ENCODE measurements around the gene KPNB1. TPM values are rescaled to one million over a fixed set of nuclear protein-coding genes. Genes with fewer than 3 reads are reported as not detected.
A peak's percentile ranks its signal among the peaks of the same experiment; 100 is the strongest.

KPNB1 gene
- total RNA-seq, 1 donor from 2014 or later, result 142 TPM

- no peak for DNase-seq
Observed at GRCh38 chr17:47636273-47637030, 13.3 kb upstream of the KPNB1 start.

- no peak for DNase-seq
Observed at GRCh38 chr17:47638903-47639302, 10.8 kb upstream of the KPNB1 start.

- no peak for DNase-seq
Observed at GRCh38 chr17:47640076-47640475, 9.6 kb upstream of the KPNB1 start.

- DNase-seq, result no peak
Observed at GRCh38 chr17:47641202-47641601, 8.5 kb upstream of the KPNB1 start.

GRCh38 chr17:47643116-47643515 lies 6.6 kb upstream of the KPNB1 start:
- DNase-seq, result no peak

GRCh38 chr17:47644324-47644723 lies 5.4 kb upstream of the KPNB1 start:
- no peak for DNase-seq

- no peak for DNase-seq
Observed at GRCh38 chr17:47649972-47650524, 329 bp downstream of the KPNB1 start.

- peak; percentile 94 for DNase-seq
Observed at GRCh38 chr17:47650525-47651522, 1.1 kb downstream of the KPNB1 start.

GRCh38 chr17:47651704-47652103 lies 2.0 kb downstream of the KPNB1 start:
- DNase-seq, result no peak

- DNase-seq, result no peak
Observed at GRCh38 chr17:47652570-47652969, 2.9 kb downstream of the KPNB1 start.

GRCh38 chr17:47653442-47653841 lies 3.7 kb downstream of the KPNB1 start:
- DNase-seq, result no peak

- DNase-seq, result no peak
Observed at GRCh38 chr17:47654991-47655390, 5.3 kb downstream of the KPNB1 start.

- DNase-seq, result no peak
Observed at GRCh38 chr17:47660064-47660492, 10.4 kb downstream of the KPNB1 start.

GRCh38 chr17:47663912-47664623 lies 14.3 kb downstream of the KPNB1 start:
- peak; percentile 21 for DNase-seq

GRCh38 chr17:47664624-47664941 lies 14.9 kb downstream of the KPNB1 start:
- DNase-seq, result no peak

GRCh38 chr17:47665655-47666054 lies 15.9 kb downstream of the KPNB1 start:
- DNase-seq, result no peak

GRCh38 chr17:47669081-47669480 lies 19.4 kb downstream of the KPNB1 start:
- DNase-seq, result no peak

- DNase-seq, result no peak
Observed at GRCh38 chr17:47670064-47670463, 20.3 kb downstream of the KPNB1 start.

GRCh38 chr17:47674499-47674898 lies 24.8 kb downstream of the KPNB1 start:
- DNase-seq, result no peak

GRCh38 chr17:47675380-47676198 lies 25.9 kb downstream of the KPNB1 start:
- DNase-seq, result no peak

- DNase-seq, result no peak
Observed at GRCh38 chr17:47676199-47676472, 26.4 kb downstream of the KPNB1 start.

All from skin of body (tissue), 2 donors.